Stromal cell of bone marrow (primary cell): Measurements from ENCODE around the gene MS4A15.
"Not testable (repeated sequence)": the region's sequence is repeated elsewhere in the genome, so short reads cannot be mapped to it uniquely, and the experiment has no call there.

Source experiments
- DNase-seq: peaks from one replicate; pipeline ENCODE4 v3.0.0-alpha.2; 2012; ENCODE audit warnings: low read depth

Gene MS4A15

DNA sequence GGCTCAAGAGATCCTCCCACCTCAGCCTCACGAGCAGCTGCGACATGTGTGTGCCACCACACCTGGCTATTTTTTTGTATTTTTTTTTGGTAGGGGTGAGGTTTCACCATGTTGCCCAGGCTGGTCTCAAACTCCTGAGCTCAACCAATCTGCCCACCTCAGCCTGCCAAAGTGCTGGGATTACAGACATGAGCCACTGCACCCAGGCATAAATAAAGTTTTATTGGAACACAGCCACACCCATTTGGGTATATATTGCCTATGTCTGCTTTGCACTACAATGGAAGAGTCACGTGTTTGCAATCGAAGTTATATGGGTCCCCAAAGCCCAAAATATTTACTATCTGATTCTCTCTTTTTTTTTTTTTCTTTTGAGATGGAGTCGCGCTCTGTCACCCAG lies 1.8 kb upstream of the MS4A15 start:
- no peak for DNase-seq

DNA sequence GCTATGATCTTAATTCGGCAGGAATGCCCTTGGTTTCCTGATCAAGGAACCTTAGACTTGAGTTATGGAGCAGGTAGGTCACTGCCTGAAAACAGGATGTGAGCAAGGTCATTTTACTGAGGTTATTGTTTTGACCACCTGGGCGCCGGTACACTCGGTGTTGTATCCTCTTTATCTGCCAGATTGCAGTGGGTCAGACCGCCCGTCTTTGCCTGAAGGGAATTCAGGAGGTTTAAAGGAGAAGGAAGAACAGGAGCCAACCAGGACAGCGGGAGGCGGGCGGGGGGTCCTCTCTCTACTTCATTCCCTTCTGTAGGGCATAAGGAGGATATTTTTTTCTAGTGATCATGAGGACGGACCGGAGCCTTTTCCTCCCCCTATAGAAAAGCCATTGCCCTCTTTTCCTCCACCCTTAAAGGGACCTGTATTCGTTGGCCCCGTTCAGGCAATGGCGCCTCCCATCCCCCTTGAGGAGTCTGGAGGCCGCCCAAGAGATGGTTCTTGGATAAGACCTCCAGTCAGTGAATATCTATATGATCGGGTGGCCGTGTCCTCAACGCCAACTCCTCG lies 649 bp downstream of the MS4A15 start:
- DNase-seq = no peak

- not testable (repeated sequence) for DNase-seq
Measured at GRCh38 chr11:60758671-60759070, 2.0 kb downstream of the MS4A15 start.

DNA sequence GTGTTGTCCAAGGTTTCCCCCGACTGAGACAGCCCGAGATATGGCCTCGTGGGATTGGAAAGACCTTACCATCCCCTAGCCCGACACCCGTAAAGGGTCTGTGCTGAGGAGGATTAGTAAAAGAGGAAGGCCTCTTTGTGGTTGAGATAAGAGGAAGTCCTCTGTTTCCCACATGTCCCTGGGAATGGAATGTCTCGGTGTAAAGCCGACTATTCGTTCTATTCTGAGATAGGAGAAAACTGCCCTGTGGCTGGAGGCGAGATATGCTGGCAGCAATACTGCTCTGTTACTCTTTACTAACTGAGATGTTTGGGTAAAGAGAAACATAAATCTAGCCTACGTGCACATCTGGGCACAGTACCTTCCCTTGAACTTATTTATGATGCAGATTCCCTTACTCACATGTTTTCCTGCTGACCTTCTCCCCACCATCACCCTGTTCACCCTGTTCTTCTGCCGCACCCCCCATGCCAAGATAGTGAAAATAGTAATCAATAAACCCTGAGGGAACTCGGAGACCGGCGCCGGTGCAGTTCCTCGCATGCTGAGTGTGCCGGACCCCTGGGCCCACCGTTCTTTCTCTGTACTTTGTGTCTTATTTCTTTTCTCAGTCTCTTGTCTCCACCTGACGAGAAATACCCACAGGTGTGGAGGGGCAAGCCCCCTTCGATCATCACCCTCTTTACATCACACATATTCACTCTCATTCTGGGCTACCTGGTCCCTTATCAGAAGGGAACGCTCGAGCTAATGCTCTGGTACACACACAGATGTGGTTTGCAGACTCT lies 3.0 kb downstream of the MS4A15 start:
- not testable (repeated sequence) for DNase-seq

GRCh38 chr11:60761436-60762190 lies 4.9 kb downstream of the MS4A15 start:
- DNase-seq = no peak

GRCh38 chr11:60762851-60763691 lies 6.4 kb downstream of the MS4A15 start:
- DNase-seq = no peak

DNA sequence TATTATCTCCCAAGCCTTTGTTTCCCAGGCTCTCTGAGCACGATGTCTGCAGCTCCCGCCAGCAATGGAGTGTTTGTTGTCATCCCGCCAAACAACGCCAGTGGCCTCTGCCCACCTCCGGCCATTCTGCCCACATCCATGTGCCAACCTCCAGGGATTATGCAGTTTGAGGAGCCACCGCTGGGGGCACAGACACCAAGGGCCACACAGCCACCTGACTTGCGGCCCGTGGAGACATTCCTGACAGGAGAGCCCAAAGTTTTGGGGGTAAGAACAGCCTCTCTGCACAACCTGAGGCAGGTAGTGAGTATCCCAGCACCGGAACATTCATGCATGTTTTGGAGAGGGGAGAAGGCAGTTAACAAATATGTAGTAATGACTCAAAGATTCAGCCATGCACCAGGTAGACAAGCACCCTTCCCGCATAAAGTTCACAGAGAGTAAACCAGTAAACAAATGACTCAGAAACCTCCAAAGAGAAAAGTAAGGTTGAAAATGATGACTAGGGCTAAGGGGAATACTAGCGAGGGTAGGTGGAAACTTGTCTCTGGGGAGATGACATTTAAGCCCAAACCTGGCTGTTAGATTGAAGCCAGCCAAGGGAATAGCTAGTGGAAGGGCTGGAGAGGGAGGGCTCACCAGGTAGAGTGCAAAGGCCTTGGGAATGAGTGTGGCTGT lies 7.2 kb downstream of the MS4A15 start:
- DNase-seq = no peak

- DNase-seq = no peak
Measured at GRCh38 chr11:60764879-60765278, 8.2 kb downstream of the MS4A15 start.

DNA sequence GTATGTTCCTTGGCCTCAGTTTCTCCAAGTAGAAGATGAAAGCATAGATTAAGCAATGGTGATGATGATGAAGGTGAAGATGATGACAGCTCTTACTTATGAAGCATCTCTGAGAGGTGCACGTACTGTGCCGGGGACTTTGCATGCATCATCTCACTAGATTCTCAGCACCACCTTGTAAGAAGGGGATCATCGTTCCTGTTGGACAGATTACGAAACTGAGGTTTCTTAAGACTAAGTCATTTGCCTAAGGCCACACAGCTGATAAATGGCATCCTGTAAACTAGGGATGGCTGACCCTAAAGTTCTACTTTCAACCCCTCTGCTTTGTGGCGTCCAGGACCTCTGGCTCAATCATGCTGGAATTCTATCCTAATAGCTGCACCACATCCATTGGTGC lies 8.7 kb downstream of the MS4A15 start:
- no peak for DNase-seq

DNA sequence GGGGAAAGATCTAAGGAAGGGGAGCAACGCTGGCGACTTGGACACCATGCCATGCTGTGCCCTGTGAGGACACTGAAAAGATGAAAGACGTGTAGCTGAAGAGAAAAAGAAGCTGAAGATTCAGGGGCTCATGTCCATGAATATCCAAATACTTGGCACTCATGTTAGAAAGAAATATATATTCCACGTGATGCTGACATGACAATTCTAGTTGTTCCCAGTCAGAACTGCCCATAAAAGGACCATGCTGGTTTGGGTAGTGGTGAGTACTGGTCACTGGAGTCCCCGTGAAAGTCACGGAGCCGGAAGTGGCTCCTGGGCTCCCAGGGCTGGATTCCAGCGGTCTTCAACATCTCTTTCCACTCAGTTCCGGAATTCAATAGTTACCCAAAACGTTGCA lies 9.9 kb downstream of the MS4A15 start:
- DNase-seq = no peak

DNA sequence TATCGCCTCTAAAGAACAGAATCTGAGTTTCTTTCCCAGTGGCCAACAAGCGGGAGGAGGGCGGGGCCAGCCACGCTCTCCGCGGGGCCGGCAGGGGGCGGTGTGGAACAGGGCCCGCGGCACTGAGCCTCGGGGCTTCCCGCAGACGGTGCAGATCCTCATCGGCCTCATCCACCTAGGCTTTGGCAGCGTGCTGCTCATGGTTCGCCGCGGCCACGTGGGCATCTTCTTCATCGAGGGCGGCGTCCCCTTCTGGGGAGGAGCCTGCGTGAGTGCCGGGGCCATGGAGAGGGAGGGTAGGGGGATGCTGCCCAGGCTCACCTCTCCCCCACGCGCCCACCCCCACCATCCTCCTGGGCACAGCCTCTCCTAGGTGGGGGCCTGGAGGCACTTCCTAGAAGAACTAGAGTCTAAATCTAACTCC lies 10.7 kb downstream of the MS4A15 start:
- DNase-seq = no peak

GRCh38 chr11:60768202-60768601 lies 11.5 kb downstream of the MS4A15 start:
- DNase-seq = no peak

DNA sequence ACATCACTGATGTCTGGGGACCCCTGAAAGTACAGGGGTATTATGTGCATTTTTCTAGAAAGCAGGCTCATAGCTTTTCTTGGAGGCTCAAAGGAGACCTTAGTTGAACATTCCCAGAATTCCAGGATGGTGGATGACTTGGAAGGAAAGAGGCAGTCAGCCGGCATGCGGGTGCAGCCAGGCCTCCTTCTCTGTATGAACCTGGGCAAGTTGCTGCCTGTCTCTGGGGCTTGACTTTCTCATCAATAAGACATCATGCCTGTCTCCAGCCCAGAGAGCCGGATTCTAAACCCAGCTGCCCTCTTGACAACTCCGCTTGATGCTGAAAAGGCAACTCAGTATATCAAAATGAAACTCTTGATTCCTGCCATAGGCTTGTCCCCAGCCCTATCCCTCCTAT lies 12.6 kb downstream of the MS4A15 start:
- no peak for DNase-seq

DNA sequence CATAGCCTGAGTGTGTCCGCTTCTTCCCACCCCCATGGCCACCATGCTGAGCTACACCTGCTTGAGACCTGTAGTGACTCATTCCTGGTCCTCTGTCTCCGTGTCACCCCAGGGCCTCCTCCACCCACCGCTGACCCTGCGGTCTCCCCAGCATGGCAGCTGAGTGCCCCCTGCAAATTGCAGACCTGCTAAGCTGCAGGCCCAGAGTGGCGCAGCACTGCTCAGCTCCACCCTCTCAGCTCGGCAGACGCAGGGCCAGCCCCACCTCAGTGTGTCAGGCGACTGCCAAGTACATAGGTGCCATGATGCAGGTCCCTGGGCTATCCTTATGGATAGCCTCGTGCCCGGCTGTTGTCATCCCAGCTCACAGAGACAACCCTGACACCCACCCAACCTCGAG lies 13.1 kb downstream of the MS4A15 start:
- DNase-seq = no peak

- no peak for DNase-seq
Measured at GRCh38 chr11:60771146-60771545, 14.5 kb downstream of the MS4A15 start.

GRCh38 chr11:60771879-60772525 lies 15.3 kb downstream of the MS4A15 start:
- DNase-seq = no peak

DNA sequence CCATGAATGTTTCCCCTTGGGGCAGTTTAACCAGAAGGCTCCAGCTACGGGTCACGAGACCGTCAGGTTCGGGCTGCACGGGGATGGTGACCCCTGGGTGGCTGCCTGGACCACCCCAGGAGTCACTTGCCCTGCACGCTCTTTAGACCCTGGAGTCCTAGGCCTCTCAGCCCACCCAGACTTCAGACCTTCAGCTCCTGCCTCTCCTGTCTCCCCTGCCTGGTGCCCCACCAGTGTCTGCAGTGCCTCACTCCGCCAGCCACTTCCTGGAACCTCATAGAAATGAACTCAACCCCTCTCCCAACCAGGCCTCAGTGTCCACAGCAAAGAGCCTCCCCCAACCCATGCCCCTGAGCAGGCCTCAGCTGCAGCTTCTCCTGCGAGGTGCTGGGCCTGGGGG lies 16.0 kb downstream of the MS4A15 start:
- DNase-seq = no peak

DNA sequence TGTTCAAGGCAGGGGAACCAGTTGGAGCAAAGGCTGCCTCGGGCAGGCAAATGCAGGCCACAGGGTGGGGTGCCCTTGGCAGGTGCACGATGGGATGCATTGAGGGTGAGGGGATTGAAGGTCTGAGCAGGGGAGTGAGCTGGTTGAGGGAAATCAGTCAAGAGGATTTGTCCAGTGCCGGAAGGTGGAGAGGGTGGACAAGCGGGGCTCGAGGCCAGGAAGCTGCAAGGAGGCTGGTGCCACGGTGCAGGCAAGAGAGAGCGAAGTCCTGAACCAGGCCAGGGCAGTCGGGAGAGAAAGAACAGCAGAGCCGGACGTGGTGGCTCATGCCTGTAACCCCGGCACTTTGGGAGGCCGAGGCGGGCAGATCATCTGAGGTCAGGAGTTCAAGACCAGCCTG lies 18.1 kb downstream of the MS4A15 start:
- no peak for DNase-seq

DNA sequence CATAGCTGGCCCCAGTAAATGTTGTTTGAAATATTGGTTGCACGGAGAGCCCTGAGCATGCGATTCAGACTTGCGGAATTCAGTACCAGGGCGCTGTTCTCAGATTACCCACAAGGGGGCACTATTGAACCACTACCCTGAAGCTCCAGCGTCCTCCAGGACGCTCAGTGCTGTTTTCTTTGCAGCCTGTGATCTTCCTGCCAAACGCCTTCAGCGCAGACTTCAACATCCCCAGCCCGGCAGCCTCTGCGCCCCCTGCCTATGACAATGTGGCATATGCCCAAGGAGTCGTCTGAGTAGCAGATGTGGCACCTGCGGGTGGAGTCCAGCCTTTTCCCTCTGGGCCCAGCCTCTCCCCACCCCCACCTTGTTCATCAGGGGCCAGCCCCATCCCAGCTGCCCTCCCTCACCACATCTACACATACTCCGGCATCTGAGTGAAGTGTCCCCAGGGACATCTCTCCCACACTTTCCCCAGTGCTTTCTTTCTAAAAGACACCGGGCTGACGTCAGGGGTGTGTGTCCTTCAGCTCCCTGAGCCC lies 18.8 kb downstream of the MS4A15 start:
- peak; percentile 62 for DNase-seq

GRCh38 chr11:60776167-60776566 lies 19.5 kb downstream of the MS4A15 start:
- no peak for DNase-seq

GRCh38 chr11:60777106-60777505 lies 20.4 kb downstream of the MS4A15 start:
- DNase-seq = no peak
